GM19328 (cell line): Measurements from ENCODE around the gene TPX2.
"Not testable (repeated sequence)": the region's sequence is repeated elsewhere in the genome, so short reads cannot be mapped to it uniquely, and the experiment has no call there.

Experiments
- ATAC-seq: cut with Tn5 transposase; IDR thresholded peaks from one replicate; pipeline ENCODE4 v1.9.1; 2021; ENCODE audit warnings: mild to moderate bottlenecking, moderate library complexity; ENCODE audit not compliant: unreplicated experiment

TPX2 gene

DNA sequence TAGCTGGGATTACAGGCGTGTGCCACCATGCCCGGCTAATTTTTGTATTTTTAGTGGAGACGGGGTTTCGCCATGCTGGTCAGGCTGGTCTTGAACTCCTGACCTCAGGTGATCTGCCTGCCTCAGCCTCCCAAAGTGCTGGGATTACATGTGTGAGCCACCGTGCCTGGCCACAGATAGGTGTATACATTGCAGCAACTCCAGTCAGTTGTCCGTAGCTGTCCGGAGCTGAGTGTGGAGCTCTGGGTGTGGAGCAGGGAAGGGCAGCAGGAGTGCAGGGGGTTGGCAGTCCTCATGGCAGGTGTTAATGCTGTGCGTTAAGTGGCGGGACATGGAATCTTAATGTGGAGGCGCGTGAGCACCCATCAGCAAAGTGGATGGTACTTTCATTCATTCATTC is 88.9 kb downstream of the TPX2 start:
- not testable (repeated sequence) for ATAC-seq

DNA sequence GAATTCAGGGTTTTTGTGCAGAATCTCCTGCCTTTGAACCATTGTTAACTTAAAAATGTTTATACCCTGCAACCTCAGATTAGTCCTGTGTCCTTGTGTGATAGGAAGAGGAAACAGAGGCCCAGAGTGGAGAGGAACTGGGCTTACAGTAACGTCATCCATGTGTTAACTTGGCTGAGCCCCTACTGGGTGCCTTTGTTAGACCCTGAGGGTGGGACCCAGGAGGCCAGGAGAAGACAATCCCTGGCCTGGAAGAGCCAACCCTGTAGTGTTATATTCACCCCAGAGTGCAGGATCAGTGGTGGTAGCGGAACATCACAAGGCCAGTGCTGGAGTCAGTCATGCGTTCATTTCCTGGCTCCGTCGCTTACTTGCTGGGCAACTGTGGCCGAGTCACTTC is 90.6 kb downstream of the TPX2 start:
- no peak for ATAC-seq

DNA sequence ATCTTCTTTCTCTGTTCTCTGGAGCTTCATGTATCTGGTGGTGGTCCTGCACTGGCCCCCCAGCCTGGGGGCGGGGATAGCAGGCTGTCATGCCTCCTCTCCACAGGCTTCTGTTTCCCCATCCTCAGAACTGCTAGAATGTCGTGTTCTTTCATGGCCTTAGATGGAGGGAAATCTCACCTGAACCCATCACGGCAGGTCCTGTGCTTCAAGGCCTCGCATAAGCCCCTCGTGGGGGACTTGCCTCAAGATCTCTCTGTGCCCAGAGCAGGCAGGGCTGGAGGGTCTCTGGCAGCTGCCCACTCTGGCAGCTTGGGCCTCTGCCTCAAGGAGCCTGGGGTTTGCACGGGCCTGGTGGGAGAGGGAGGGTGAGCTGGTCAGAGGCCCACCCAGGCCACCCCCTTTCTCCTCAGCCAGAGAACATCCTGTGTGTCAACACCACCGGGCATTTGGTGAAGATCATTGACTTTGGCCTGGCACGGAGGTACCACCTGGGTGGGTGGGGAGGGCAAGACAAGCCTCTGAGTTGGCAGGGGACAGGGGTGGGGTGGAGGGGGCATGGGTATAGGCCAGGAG is 91.4 kb downstream of the TPX2 start:
- no peak for ATAC-seq

- ATAC-seq, result no peak
Observed at GRCh38 chr20:31831211-31831610, 92.1 kb downstream of the TPX2 start.

- ATAC-seq, result no peak
Observed at GRCh38 chr20:31831771-31832306, 92.7 kb downstream of the TPX2 start.

GRCh38 chr20:31833130-31833930 is 94.2 kb downstream of the TPX2 start:
- ATAC-seq, result no peak

DNA sequence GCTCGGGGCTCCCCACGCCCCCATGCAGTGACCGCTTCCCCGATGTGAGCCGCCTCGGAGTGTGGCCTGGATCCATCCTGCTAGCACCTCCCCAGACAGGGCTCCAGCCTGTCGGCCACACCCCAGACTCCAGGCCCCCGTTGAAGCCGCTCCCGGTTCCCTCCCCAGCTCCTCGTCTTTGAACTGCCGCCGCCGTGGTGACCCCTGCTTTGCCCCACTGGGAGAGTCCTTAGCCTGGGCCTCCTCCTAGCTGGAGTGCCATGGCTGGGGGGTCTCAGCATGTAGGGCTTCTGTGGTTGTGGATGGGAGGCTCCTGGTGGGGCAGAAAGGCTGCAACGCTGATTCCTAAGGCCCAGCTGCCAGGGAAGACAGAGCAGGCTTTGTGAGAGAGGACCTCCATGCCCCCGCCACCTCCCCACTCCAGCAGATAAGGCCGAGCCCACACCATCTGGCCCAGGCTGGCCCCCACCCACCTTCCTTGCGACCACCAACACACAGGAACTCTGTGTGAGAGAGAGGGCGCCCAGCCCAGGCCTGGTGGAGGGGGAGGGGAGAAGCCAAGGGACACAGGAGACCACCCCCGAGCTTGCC is 94.9 kb downstream of the TPX2 start:
- no peak for ATAC-seq

DNA sequence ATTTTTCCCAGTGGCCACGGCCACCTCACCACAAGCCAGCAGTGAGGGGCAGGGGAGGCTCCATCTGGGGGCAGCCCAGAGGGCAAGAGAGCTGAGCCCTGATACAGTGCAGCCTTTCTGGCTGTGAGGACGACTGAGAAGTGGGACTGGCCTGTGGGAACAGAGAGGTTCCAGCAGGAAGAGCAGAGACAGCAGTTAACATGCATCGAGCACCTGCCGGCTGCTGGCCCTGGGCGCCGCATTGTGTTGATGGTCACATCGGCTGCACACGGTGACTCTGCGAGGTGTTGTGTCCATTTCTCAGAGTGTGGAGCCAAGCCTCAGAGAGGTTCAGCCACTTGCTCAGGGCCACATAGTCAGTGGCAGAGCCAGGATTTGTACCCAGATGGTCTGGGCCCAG is 96.5 kb downstream of the TPX2 start:
- no peak for ATAC-seq

GRCh38 chr20:31835977-31836852 is 97.1 kb downstream of the TPX2 start:
- no peak for ATAC-seq

DNA sequence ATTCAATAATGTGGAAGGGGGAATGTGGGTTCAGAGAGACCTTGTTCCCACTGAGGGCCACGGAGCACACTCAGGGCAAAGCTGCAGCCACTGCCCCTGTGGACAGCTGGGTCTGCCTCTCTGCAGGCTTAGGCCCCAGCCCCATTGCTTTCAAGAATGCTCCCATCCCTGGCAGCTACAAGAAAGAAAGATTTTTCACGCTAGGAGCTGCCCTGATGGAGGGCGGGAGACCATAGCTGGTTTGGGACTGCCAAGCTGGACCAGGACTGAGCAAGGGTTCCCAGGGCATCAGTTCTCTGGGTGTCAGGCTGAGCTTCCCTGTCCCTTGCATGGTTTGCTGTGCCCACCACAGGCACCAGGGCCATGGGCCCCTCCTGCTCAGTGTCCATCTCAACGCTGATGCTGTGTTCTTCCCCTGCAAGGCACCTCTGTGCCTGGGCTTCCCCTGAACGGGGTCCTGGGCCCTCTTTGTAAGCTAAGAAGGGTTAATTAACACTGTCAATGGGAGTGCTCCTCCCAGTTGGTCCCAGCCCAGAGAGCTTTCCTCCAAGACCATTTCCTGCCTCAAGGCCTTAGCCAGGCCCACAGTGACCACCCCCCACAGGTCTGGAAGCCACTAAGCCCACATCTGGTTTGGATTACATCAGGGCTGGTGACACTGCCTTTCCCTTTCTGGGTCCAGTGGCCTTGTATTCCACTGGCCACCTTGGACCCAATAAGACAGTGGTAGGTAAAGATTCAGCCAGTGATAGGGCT is 97.9 kb downstream of the TPX2 start:
- ATAC-seq, result no peak

GRCh38 chr20:31837896-31838397 is 98.9 kb downstream of the TPX2 start:
- ATAC-seq, result no peak

GRCh38 chr20:31838646-31839292 is 99.7 kb downstream of the TPX2 start:
- no peak for ATAC-seq

- ATAC-seq, result no peak
Observed at GRCh38 chr20:31839782-31840487, 100.8 kb downstream of the TPX2 start.

DNA sequence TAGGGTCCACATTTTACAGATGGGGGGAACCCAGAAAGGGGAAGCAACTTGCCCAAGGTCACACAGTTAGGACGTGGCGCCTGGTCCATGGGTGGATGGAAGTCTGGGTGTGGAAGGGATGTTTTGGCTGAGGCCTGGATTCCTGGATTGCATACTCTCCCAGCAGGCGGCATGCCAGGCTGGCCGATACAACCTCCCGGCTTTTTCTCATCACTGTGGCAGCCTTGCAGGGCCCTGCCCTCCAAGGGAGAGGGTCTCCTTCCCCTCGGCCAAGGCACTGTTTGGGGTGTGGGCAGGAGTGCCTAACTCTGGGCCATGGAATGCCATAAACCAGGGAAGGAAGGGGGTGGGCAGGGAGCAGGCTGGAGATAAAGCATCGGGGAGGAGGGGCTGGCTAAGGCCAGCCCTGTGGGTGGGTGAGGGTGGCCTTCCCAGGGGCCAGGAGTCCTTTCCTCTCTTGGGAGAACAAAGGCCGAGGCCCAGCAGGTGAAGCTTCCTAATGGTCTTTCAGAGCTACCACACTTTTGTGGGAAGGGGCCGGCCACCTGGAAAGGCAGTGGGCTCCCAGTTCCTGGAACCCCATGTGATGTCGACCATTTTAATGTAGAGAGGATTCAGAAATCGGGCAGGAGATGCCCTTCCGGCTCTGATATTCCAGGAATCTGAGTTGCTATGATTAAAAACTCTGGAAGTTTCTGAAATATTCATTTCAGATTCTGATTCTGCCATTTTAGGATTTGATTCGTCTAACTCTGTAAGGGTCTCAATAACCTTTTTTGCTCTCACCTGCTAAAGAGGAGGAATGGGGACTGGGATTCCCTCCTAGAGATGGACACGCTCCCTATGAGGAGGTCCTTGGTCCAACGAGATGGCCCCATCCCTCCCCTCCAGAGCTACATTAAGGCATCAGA is 102.1 kb downstream of the TPX2 start:
- ATAC-seq, result no peak

GRCh38 chr20:31841928-31842327 is 102.8 kb downstream of the TPX2 start:
- no peak for ATAC-seq

DNA sequence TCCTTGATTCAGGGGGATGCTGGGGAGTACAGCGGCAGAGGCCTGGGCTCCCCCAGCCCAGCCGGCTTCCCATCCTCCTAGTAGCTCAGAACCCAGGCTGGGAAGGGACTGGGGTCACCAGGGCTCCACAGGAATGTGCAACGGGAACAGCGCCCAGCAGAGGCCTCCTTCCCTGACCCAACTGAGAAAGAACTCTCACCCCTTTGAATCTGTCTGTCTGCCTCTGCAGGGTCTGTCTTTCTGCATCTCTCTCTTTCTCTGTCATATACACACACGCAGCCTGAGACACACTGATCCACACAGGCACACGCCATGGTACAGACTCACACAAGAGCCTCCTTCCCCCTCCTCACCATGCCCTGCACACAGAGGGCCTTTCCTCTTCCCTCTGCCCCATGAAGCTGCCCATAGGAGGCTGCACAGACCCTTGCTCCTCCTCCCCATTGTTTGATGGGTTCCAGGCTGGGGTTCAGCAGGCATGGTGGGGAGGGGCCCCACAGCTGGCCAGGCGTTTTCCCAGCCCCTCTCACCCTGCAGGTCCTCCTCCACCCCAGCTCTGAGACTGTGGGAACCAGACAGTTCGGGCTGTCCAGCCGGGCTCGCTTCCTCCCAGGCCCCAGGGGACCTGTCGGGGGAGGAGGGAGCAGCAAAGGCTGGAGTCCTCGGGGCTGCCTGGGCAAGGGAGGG is 103.5 kb downstream of the TPX2 start:
- ATAC-seq, result no peak

DNA sequence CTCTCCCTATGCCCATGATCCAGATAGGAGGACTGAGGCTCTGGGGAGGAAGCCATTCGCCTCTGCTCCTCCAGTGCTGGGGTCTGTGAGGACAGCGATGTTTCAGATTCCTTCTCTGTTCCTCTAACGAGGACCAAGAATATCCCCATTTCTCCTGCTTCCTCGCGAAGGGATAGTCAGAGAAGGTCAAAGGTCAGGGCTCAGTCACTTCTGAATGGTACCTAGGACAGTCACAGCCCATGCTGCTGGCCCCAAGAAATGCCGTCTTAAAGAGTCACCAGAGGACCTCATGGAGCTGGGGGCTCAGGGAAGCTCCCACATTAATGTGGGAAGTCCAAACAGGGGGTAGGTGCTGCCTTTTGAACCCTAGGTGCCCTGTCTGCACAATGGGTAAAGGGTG is 104.2 kb downstream of the TPX2 start:
- no peak for ATAC-seq
